ENCODE measurements around the gene MARCO. TPM values are rescaled to one million over a fixed set of nuclear protein-coding genes. Genes with fewer than 3 reads are reported as not detected.
"Not testable (repeated sequence)": the region's sequence is repeated elsewhere in the genome, so short reads cannot be mapped to it uniquely, and the experiment has no call there.

Gene MARCO
- total RNA-seq, 1 donor from 2014 or later: not detected

- DNase-seq (ENCODE audit: low spot score): not testable (repeated sequence)
These were observed 61.9 kb downstream of the MARCO start for GRCh38 chr2:119003856-119004255.

DNA sequence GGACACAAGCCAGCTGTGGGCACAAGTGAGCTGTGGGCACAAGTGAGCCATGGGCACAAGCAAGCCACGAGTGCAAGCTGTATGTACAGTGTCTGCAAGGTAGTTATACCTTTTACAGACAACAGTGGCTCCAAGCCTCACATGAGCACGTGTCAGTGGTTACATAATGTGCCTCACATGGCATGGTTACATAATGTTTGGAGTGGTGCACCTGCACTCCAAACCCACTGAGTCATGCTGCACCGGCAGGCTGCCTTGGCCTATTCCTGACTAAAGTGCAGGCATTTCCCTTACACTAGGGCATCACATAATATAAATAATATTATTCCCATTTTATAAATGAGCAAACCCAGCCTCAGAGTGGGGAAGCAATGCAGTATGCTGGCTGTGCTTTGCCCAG, 62.6 kb downstream of the MARCO start:
- no peak for DNase-seq (ENCODE audit: low spot score)

DNA sequence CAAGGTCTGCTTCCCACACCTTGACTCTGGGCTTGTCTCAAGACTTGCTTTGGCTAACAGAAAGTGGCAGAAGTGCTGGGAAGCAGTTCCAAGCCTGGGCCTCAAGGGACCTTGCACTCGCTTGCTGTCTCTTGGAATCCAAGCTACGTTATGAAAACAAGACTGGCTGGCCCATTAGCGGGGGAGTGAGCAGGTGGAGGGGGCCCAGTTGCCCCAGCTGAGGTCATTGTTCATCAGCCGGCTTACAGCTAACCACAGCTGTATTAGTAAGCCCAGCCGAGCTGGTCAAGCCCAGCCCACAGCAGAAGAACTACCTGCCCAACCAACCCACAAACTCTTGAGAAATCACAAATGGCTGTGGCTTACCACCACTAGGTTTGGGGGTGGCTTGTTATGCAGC, 63.1 kb downstream of the MARCO start:
- DNase-seq (ENCODE audit: low spot score): no peak

GRCh38 chr2:119005555-119005954, 63.6 kb downstream of the MARCO start:
- no peak for DNase-seq (ENCODE audit: low spot score)

DNA sequence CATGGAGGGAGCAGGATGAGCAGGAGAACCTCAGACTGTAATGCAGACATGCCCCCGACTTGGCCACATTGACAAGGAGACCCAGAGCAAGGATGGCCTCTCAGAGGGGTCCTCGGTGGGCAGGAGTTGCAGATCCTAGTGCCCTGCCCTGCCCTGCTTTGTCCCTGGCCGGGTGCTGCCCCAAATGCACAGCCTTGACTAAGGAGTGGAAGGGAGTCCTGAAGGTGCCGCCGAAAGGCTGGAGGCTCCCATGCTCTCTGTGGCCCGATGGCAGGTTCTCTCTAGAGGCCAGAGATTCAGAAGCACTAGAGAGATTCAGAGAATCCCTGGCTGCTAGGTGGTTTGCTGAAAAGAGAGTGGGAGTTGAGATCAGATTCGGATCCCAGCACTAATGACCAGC, 64.4 kb downstream of the MARCO start:
- DNase-seq (ENCODE audit: low spot score): no peak

- no peak for DNase-seq (ENCODE audit: low spot score)
These were observed 66.1 kb downstream of the MARCO start for GRCh38 chr2:119008108-119008507.

DNA sequence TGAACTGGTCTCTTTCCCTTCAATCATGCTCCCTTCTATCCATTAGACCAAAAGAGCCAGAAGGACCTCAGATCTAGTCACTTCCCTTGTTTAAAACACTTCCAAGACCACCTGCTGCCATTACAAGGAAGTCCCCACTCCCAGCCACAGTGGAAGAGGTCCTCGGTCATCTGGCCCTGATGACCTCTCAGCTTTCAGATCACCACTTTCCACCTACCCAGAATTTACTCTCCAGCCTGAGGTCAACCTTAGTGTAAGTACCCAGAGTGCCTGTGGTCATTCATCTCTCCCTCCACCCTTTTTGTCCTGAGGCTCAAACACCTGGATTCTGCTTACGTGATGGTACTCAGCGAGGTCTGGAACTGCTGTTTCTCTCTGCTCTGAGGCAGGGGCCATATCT, 67.1 kb downstream of the MARCO start:
- DNase-seq (ENCODE audit: low spot score): no peak

- DNase-seq (ENCODE audit: low spot score): no peak
These were observed 68.3 kb downstream of the MARCO start for GRCh38 chr2:119010336-119010735.

GRCh38 chr2:119011162-119011909, 69.3 kb downstream of the MARCO start:
- peak; percentile 33 for DNase-seq (ENCODE audit: low spot score)

DNA sequence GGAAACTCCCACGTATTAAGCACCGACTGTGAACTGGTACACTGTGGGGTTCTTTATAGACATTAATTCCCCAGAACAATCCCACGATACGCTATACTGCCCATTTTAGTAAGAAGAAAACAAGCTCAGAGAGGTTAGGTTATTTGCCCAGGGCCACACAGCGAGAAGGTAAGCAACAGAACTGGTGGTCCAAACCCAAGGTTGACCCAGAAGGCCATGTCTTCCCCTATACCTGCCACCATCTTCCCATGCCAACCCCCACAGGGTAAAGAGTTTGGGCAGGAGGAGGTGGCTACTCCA, 69.9 kb downstream of the MARCO start:
- DNase-seq (ENCODE audit: low spot score): no peak

DNA sequence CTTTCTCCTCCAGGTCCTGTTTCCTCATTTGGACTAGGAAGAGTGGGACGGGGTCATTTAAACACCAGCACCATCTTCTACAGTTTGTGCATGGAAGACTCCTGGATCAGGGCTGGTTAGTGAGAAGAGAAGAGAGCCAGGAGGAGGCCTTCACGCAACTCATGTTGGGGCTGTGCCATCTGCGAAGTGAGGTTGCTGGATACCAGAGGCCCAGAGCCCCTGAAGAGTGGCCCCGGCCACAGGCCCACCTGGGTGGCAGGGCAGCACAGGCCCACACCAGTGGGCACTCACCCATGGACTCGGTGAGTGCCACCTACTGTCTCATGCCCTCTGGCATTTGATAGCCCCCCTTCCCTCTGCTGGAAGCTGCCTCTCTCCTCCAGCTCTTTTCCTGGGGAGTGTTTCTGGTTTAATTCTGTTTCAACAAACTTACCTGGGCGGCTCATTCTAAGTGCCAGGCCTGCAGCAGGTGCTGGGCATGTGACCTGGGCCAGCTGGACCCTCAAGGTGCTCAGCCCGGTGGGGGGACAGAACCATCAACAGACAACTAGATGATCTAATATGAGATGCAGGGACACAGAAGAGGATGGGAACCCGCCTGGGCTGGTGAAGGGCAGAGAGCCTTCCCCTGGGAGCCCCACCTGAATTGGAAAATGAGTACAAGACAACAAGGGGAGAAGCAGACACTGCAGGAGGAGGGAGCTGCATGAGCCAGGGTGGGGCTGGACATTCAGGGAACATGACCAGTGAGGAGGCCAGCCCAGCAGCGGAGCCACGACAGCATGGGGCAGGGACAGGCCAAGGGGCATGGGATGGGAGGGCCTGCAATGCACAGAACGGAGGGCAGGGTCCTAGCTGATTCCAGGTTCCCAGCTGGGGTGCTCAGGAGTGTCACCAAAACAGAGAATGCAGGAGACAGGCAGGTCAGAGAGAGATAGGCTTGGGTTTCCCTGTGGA, 70.6 kb downstream of the MARCO start:
- DNase-seq (ENCODE audit: low spot score): no peak

- DNase-seq (ENCODE audit: low spot score): no peak
These were observed 71.7 kb downstream of the MARCO start for GRCh38 chr2:119013671-119014070.

DNA sequence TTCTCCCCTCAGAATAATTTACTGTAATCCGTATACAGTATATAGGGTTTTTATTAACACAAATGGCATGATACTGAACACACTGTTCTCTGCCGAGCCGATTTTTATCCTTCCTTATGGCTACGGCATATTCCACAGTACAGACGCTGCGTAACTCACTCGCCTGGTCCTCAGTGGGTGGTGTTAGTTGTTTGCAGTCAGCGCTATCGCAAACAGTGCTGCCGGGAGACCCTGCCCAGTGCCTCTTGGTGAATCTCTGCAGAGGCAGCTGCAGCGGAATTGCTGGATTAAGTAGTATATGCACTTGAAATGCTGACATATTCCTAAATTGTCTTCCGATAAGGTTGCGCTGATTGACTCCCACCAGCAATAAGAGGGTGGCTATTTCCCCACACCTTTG, 73.9 kb downstream of the MARCO start:
- DNase-seq (ENCODE audit: low spot score): no peak

DNA sequence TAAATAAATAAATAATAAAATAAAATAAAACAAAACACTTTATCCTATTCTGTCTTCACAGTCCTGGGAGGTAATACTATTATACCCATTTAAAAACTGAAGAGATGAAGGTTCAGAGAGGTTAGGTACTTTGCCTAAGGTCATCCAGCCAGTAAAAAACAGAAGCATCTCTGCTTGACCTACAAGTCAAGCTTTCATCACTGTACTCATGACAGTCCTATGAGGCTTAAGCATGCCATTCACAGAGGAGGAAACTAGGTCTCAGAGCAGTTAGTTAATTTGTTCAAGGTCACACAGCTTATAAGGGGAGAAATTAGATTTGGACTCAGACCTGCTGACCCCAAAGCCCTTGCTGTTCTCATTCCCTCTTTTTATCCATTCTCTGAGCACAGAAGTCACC, 77.5 kb downstream of the MARCO start:
- no peak for DNase-seq (ENCODE audit: low spot score)

DNA sequence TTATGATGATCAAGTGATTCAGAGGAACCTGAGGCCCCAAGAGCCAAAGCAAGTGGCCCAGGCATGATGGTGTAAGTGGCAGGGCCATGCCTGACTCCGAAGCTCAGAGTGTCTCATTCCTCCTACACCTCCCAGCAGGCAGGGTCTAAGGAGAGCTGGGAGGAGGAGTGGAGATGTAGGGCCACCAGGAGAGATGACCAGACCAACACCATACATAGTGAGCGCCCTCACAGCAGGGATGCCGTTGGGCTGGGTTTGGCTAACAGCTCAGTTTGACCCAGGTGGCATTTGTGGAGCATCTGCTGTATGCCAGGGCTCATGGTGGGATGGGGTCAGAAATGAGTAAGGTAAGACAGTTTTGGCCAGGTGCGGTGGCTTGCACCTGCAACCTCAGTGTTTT, 80.7 kb downstream of the MARCO start:
- DNase-seq (ENCODE audit: low spot score): no peak

- DNase-seq (ENCODE audit: low spot score): no peak
These were observed 81.5 kb downstream of the MARCO start for GRCh38 chr2:119023534-119023933.

- no peak for DNase-seq (ENCODE audit: low spot score)
These were observed 82.2 kb downstream of the MARCO start for GRCh38 chr2:119024152-119024551.

- no peak for DNase-seq (ENCODE audit: low spot score)
These were observed 82.6 kb downstream of the MARCO start for GRCh38 chr2:119024568-119024967.

GRCh38 chr2:119025013-119025412, 83.0 kb downstream of the MARCO start:
- peak; percentile 8 for DNase-seq (ENCODE audit: low spot score)

DNA sequence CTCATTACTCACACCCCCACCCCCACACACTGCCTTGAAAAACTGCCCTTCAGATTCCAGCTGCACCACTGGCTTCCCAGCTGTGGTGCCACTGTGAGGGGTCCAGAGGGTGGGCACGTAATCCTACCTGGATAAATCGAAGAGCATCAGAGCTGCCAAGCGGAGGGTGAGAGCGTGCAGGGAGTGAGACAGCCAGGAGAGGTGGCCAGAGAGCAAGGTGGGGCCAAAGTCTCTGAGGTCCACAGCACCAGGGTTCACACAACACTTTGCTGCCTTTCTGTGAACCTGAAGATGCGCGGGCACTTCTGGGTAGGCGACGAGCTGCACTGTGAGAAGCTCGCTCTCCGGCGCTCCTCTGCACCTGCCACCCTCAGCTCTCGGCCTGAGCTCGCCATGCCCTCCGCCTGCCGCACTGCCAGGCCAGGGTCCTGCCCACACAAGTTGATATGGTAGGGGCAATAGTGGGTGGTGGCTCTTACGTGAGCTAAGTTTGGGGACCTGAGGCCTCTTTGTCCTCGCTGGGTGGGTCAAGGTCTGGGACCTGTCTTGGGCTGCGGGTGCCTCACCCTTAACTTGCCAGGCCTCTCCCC, 83.9 kb downstream of the MARCO start:
- no peak for DNase-seq (ENCODE audit: low spot score)

- DNase-seq (ENCODE audit: low spot score): no peak
These were observed 84.9 kb downstream of the MARCO start for GRCh38 chr2:119026890-119027289.

DNA sequence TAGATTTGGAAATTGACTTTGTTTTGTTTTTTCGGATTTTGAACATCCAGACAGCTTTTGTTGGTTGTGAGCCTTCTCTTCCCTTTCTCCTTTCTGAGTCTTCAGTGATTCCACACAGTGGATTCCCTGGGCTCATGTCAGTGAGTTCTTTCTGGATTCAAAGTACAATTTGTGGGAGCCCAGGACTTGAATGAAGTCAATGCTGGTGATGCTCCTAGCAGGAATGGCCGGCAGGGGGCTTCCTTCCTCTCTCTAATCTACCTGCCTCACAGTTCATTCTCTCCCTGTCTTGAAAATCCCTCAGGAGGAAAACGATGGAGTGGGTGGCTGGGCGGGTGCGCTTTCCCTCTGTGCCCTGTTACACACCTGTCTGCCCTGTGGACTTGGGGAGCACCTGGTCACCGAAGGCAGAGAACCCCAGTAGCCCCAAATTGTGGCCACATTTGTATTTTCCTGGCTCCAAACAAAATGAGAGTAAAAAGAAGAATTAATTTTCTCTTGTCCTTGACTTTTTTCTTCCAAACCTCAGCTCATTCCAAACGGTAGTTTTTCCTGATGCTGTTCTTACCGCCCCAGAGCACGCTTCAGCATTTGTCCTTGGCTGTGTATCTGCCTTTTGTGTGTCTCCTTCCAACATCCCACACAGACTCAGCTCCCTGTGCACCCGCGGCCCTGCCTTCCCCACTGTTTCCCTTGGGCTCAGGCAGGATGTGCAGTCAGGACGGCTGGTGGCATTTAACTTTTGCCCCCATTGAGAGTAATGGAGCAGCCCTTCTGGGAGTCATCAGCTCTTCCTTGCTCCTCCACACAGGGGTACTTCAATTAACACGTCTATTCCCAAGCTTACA, 86.6 kb downstream of the MARCO start:
- no peak for DNase-seq (ENCODE audit: low spot score)
